Posterior cingulate gyrus (tissue), 11 donors: ENCODE data around the gene ZBTB8OS.
"Not testable (repeated sequence)": the region's sequence is repeated elsewhere in the genome, so short reads cannot be mapped to it uniquely, and the experiment has no call there.

ENCODE experiments used
- DNase-seq, 10 donors: peaks; one replicate each; pipeline versions ENCODE4 v3.0.0 to v3.0.0-alpha.2; 2020 to 2021; ENCODE audit warnings: mixed read lengths in 3 of 10
- intact Hi-C: fragments of 100-400 bp; cut with DNase I; formaldehyde crosslinking; loops from one replicate; pipeline ENCODE4 v1.15.1; 2023

Gene ZBTB8OS

DNA sequence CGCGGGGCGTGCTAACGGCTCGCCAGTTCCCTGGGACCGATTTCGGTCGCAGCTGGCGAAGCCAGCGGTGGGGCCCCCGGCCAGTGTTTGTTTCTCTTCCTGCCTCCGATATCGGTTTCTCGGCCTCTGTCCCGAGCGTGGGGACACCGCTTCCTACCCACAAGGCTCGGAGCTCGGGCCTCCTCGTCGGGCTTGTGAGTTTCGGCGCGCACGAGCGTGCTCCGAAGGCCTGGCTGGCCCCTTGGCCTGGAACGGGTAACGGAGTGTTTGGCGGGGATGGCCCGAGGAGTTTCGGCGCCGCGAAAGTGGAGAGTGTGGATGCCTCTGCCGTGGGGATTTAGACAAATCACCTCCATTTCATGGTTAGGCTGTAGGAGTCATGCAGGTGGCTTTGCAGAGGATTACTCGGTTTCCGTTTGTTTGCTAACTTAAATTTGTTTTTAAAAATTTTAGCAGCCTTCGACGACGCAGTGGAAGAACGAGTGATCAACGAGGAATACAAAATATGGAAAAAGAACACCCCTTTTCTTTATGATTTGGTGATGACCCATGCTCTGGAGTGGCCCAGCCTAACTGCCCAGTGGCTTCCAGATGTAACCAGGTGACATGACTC lies 1.2 kb upstream of the ZBTB8OS start:
- DNase-seq = peak in 1 of 10 donors; percentile 90

DNA sequence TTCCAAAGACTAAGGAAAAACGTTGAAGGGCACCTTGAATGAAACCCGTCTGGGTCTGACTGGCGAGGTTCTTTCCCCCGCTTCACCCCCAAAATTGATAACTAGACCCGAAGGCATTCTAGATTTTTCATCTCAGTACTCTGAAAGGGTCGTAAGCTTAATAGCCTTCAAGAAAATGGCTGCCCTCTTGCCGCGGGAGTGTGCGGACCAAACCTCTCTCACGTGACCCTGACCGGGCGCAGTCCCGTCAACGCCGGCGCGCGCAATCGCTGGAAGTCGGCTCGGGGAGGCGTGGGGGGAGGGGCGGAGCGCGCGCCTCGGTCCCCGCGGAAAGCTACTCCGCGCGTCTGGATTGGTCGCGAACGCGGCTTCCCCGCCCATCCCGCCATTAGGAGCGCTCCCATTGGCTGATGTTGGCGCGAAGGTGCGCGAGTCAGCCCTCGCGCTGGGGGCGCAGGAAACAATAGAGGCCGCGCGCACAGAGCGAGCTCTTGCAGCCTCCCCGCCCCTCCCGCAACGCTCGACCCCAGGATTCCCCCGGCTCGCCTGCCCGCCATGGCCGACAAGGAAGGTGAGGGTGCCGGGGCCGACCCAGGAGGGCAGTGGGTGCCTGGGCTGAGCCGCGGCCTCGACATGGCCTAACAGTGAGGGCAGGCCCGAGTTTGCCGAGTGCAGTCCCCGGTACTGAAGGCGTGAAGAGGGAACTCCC lies 556 bp upstream of the ZBTB8OS start, which contains the start of gene RBBP4:
Gene RBBP4, plus strand, starts transcription at position 457 of the 709 bp plus-strand sequence. Its CDS starts 99 bp downstream, at position 556.
- intact Hi-C loops = no loop called here
- peak; percentile 95 to 100 (median 97) for DNase-seq

More for the DNA sequence above, 1.2 kb upstream of the ZBTB8OS start:
- intact Hi-C loops = no loop called here

DNA sequence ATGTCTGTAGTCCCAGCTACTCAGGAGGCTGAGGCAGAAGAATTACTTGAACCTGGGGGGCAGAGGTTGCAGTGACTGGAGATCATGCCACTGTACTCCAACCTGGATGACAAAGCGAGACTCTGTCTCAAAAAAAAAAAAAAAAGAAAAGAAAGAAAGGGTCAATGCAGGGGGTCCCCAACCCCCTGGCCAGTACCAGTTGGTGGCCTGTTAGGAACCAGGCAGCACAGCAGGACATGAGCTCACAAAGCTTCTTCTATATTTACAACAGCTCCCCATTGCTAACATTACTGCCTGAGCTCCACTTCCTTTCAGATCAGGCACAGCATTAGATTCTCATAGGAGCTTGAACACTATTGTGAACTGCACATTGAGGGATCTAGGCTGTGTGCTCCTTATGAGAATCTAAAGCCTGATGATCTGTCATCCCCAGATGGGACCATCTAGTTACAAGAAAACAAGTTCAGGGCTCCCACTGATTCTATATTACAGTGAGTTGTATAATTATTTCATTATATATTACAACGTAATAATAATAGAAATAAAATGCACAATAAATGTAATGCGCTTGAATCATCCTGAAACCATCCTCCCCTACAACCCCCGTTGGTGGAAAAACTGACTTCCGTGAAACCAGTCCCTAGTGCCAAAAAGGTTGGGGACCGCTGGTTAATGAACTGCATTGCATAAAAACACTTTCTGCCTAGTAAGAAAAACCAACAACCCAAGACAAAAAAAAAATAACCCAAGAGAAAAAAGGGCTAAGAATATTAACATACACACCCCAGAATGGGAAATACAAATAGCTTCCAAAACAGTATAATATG lies 2.8 kb downstream of the ZBTB8OS start:
- intact Hi-C loops = no loop called here
- DNase-seq = no peak

GRCh38 chr1:32644426-32644825 lies 5.9 kb downstream of the ZBTB8OS start:
- DNase-seq = no peak
- intact Hi-C loops = no loop called here

GRCh38 chr1:32642292-32642827 lies 8.0 kb downstream of the ZBTB8OS start:
- DNase-seq, intact Hi-C loops: not testable (repeated sequence)

- no peak for DNase-seq
- intact Hi-C loops = no loop called here
Observed at GRCh38 chr1:32639489-32640075, 10.8 kb downstream of the ZBTB8OS start.

DNA sequence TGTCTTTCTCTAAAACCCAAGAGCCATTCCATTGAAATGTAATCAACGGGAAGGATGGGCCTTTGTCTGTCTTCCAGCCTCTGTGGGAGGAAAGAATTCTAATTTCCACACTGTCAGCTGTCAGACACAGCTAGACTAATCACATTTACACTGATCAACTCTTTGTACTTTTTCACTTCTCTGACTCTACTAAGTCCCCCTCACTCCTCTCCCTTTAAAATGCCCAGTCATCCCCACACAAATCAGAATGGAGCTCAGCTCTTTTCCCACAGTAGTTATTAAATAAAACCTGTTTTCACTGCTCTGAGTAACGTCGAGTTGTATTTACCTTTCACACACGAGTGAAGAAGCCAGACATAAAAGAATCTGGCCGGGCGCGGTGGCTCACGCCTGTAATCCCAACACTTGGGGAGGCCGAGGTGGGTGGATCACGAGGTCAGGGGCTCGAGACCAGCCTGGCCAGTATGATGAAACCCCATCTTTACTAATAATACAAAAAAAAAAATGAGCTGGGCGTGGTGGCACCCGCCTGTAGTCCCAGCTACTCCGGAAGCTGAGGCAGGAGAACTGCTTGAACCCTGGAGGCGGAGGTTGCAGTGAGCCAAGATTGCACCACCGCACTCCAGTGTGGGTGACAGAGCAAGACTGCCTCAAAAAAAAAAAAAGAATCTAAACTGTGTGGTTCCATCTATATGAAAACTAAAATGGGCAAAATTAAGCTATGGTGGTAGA lies 13.3 kb downstream of the ZBTB8OS start:
- intact Hi-C loops = no loop called here
- DNase-seq = no peak

GRCh38 chr1:32635508-32636277 lies 14.7 kb downstream of the ZBTB8OS start:
- no peak for DNase-seq
- intact Hi-C loops = no loop called here

DNA sequence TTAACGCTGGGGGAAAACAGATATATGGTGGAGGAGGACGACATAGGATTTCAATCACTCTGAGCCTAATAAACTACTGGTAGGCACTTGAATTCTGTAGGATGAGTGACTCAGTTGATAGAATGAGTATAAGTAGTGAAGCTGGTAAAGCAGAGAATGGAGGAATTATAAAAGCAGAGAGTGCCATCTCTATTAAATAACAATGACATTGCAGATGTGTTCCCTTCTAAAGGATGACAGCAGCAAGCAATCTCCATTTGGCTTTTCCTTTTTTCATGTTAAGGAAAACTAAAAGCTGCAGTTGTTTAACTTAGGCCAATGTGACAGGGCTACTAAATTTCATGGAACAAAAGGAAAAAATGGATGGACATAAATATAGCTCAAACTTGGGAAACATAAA lies 17.5 kb downstream of the ZBTB8OS start:
- intact Hi-C loops = no loop called here

DNA sequence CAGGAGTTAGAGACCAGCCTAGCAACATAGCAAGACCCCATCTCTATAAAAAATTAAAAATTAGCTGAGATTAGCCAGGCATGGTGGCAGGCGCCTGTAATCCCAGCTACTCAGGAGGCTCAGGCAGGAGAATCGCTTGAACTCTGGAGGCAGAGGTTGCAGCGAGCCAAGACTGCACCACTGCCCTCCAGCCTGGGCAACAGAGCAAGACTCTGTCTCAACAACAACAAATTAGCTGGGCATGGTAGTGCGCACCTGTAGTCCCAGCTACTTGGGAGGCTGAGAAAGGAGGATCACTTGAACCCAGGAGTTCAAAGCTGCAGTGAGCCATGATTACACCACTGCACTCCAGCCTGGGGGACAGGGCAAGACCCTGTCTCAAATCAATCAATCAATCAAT lies 20.2 kb downstream of the ZBTB8OS start:
- intact Hi-C loops, DNase-seq: not testable (repeated sequence)

More for the DNA sequence above, 17.5 kb downstream of the ZBTB8OS start:
- DNase-seq = no peak

GRCh38 chr1:32627596-32628162 lies 22.7 kb downstream of the ZBTB8OS start:
- intact Hi-C loops = loop anchor here (10.0 kb wide), 1 partner anchor 103 kb away; no protein-coding TSS in a partner anchor
- DNase-seq = no peak

- intact Hi-C loops = loop anchor here (10.0 kb wide), 1 partner anchor 101 kb away; no protein-coding TSS in a partner anchor
- no peak for DNase-seq
Observed at GRCh38 chr1:32626176-32626575, 24.2 kb downstream of the ZBTB8OS start.

- DNase-seq = no peak
- intact Hi-C loops = loop anchor here (10.0 kb wide), 1 partner anchor 99 kb away; no protein-coding TSS in a partner anchor
Observed at GRCh38 chr1:32623775-32624174, 26.6 kb downstream of the ZBTB8OS start.

- no peak for DNase-seq
- intact Hi-C loops = loop anchor here (10.0 kb wide), 1 partner anchor 98 kb away; no protein-coding TSS in a partner anchor
Observed at GRCh38 chr1:32622806-32623681, 27.3 kb downstream of the ZBTB8OS start.

DNA sequence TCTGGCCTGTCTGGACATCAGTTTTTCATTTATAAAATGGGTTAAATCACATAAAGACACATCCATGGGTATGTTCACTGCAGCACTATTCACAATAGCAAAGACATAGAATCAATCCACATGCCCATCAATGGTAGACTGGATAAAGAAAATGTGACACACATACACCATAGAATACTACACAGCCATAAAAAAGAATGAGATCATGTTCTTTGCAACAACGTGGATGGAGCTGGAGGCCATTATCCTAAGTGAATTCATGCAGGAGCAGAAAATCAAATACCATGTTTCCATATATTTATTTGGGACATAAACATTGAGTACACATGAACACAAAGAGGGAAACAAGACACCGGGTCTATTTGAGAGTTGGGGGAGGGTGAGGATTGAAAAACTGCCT lies 28.1 kb downstream of the ZBTB8OS start:
- intact Hi-C loops = loop anchor here (10.0 kb wide), 1 partner anchor 97 kb away; no protein-coding TSS in a partner anchor
- no peak for DNase-seq

DNA sequence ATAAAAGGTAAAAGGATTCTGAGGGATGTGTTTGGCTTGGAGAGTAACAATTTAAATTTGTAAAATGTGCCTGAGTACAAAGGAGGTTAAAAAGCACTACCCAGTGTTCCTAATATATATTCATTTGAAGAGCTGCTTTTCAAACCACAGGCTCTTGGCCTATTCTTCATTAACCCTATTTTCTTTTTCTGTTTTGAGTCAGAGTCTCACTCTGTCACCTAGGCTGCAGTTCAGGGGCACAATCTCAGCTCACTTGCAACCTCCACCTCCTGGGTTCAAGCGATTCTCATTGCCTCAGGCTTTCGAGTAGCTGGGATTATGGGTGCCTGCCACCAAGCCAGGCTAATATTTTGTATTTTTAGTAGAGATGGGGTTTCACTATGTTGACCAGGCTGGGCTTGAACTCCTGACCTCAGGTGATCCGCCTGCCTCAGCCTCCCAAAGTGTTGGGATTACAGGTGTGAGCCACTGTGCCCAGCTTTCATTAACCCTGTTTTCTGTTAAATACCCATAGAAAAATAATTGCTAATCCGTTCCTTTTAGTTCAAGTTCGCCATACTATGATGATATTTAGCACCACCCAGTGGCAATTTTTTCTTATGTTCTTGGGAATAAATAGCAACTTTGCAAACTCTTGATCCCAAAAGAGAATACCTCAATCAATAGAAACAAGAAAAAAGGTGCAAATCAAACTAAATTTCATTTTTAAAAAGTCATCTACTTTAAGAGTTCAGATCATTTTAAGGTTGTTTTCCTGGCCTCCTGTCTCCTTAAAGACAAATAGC lies 30.5 kb downstream of the ZBTB8OS start:
- intact Hi-C loops = loop anchor here (10.0 kb wide), 1 partner anchor 95 kb away; no protein-coding TSS in a partner anchor

More for the DNA sequence above, 30.5 kb downstream of the ZBTB8OS start:
- no peak for DNase-seq
